NOMO-1 treated with DMSO at 0.1 percent for 48 hours (cell line): ENCODE results near the gene ZMAT5.

Experiments used
- DNase-seq: peaks from one replicate; lab custom pipeline; 2025; ENCODE audit not compliant: unreplicated experiment; lab: John Stamatoyannopoulos, UW

ZMAT5 gene

GRCh38 chr22:29710922-29711593 is 55.7 kb downstream of the ZMAT5 start:
- DNase-seq: no peak

- DNase-seq: no peak
These were observed 56.6 kb downstream of the ZMAT5 start for GRCh38 chr22:29710193-29710592.

GRCh38 chr22:29707471-29707870 is 59.3 kb downstream of the ZMAT5 start:
- DNase-seq: no peak

GRCh38 chr22:29707010-29707409 is 59.8 kb downstream of the ZMAT5 start:
- no peak for DNase-seq

- DNase-seq: no peak
These were observed 60.3 kb downstream of the ZMAT5 start for GRCh38 chr22:29706486-29706885.

- no peak for DNase-seq
These were observed 61.2 kb downstream of the ZMAT5 start for GRCh38 chr22:29705651-29706050.

GRCh38 chr22:29704528-29705285 is 62.1 kb downstream of the ZMAT5 start:
- no peak for DNase-seq

- DNase-seq: no peak
These were observed 63.1 kb downstream of the ZMAT5 start for GRCh38 chr22:29703569-29704195.

- no peak for DNase-seq
These were observed 63.8 kb downstream of the ZMAT5 start for GRCh38 chr22:29702931-29703501.

- no peak for DNase-seq
These were observed 64.5 kb downstream of the ZMAT5 start for GRCh38 chr22:29702000-29702930.

GRCh38 chr22:29701155-29701999 is 65.4 kb downstream of the ZMAT5 start:
- DNase-seq: peak; percentile 35

GRCh38 chr22:29700900-29701154 is 66.0 kb downstream of the ZMAT5 start:
- DNase-seq: no peak

GRCh38 chr22:29700206-29700899 is 66.5 kb downstream of the ZMAT5 start:
- DNase-seq: no peak

GRCh38 chr22:29697853-29698598 is 68.8 kb downstream of the ZMAT5 start:
- DNase-seq: no peak

GRCh38 chr22:29695129-29695926 is 71.5 kb downstream of the ZMAT5 start:
- DNase-seq: no peak

GRCh38 chr22:29693671-29694070 is 73.1 kb downstream of the ZMAT5 start:
- no peak for DNase-seq

GRCh38 chr22:29693161-29693560 is 73.6 kb downstream of the ZMAT5 start:
- DNase-seq: no peak

GRCh38 chr22:29692327-29692640 is 74.5 kb downstream of the ZMAT5 start:
- no peak for DNase-seq
